ENCODE measurements around the gene DNAJB8.

GRCh38 chr3:128458746-128459460 is 7.8 kb downstream of the DNAJB8 start:
- no peak for TF ChIP-seq POLR2AphosphoS5 (IDR thresholded peaks at IDR 0.05)
- TF ChIP-seq, protein P1, sequence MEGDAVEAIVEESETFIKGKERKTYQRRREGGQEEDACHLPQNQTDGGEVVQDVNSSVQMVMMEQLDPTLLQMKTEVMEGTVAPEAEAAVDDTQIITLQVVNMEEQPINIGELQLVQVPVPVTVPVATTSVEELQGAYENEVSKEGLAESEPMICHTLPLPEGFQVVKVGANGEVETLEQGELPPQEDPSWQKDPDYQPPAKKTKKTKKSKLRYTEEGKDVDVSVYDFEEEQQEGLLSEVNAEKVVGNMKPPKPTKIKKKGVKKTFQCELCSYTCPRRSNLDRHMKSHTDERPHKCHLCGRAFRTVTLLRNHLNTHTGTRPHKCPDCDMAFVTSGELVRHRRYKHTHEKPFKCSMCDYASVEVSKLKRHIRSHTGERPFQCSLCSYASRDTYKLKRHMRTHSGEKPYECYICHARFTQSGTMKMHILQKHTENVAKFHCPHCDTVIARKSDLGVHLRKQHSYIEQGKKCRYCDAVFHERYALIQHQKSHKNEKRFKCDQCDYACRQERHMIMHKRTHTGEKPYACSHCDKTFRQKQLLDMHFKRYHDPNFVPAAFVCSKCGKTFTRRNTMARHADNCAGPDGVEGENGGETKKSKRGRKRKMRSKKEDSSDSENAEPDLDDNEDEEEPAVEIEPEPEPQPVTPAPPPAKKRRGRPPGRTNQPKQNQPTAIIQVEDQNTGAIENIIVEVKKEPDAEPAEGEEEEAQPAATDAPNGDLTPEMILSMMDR (IDR thresholded peaks at IDR 0.05): no peak
